Peyer's patch (tissue), 4 donors: ENCODE measurements around the gene PBX4. TPM values are rescaled to one million over a fixed set of nuclear protein-coding genes. Genes with fewer than 3 reads are reported as not detected.

Experiments used
- DNase-seq, 3 donors: peaks; one replicate each; pipeline ENCODE4 v3.0.0-alpha.2; 2017 to 2019
- H3K27ac ChIP-seq, 4 donors: fragments of 200-600 bp; sonication (generic); one replicate each; pipeline ENCODE4 v1.5.1; 2016 to 2019
- H3K27me3 ChIP-seq, 2 donors: fragments of 200-600 bp; sonication (generic); one replicate each; pipeline ENCODE4 v1.5.1; 2019
- H3K36me3 ChIP-seq, 3 donors: fragments of 200-600 bp; sonication (generic); one replicate each; pipeline ENCODE4 v1.5.1; 2016 to 2019
- H3K4me1 ChIP-seq, 4 donors: fragments of 200-600 bp; sonication (generic); one replicate each; pipeline ENCODE4 v1.5.1; 2016 to 2019
- H3K4me3 ChIP-seq, 4 donors: fragments of 200-600 bp; sonication (generic); 1 replicate in 3 of 4; 2 replicates in 1 of 4; pipeline ENCODE4 v1.5.1; 2016 to 2019; ENCODE audit warnings: mild to moderate bottlenecking in 1 of 4
- H3K9me3 ChIP-seq, 4 donors: fragments of 200-600 bp; sonication (generic); one replicate each; pipeline ENCODE4 v1.5.1; 2016 to 2019; ENCODE audit warnings: mild to moderate bottlenecking in 1 of 4
- CTCF ChIP-seq, 6 experiments: fragments of 450-650 bp in 4 of 6; fragments of 200-600 bp in 2 of 6; sonication (generic) in 1 of 6; IDR thresholded peaks; one replicate each; pipeline ENCODE4 v1.5.1; 2017 to 2019; ENCODE audit warnings: antibody characterized with exemption in 6 of 6, mild to moderate bottlenecking in 3 of 6, moderate library complexity in 1 of 6
- POLR2A ChIP-seq, 2 donors: fragments of 450-650 bp; IDR thresholded peaks; one replicate each; pipeline ENCODE4 v1.5.1; 2017; ENCODE audit warnings: antibody characterized with exemption in 2 of 2, mild to moderate bottlenecking in 2 of 2, moderate library complexity in 2 of 2
- total RNA-seq, 4 donors: library from RNA; depleted of rRNA; stranded (reverse); fragments of >200 nt; gene quantifications; one replicate each; pipeline ENCODE4 v1.1.0, GENCODE V29; 2016

Gene PBX4
- total RNA-seq, 4 donors from 2014 or later = 6.8 to 23.1 (median 14.1) TPM

- Histone ChIP-seq H3K36me3 (peaks cover 0 to 90% (median 0%) of the 10 kb centered on the region in 3 donors), H3K27me3 (no peaks in the 10 kb centered on the region), H3K4me1 (no peaks in the 10 kb centered on the region), H3K9me3 (no peaks in the 10 kb centered on the region), H3K4me3 (no peak overlapping the region), H3K27ac (no peak overlapping the region)
- TF ChIP-seq CTCF (IDR thresholded peaks at IDR 0.05) (no peak), POLR2A (IDR thresholded peaks at IDR 0.05) (no peak)
- DNase-seq = no peak
Measured at GRCh38 chr19:19651076-19651475, 32.6 kb upstream of the PBX4 start.

DNA sequence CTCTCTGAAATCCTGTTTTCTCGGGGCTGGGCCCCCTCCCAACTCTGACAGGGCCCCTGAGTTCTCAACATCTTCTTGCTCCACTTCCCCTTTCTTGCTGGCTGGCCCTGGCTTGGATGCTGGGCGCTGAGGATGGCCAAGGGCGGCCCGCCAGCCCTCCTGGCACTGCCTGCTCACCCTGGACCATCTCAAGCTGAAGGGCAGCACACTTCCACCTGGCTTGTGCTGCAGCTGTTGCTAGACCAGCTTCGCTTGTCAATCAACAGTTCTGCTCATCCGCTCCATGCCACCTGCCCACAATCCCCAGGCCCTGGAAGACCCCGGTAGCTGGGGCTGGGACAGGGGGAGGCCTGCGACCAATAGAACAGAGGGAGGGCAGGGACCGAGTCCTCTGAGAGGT, 31.8 kb upstream of the PBX4 start:
- Histone ChIP-seq H3K4me1 (no peaks in the 10 kb centered on the region), H3K9me3 (no peaks in the 10 kb centered on the region), H3K4me3 (no peak overlapping the region), H3K27ac (no peak overlapping the region), H3K27me3 (no peaks in the 10 kb centered on the region), H3K36me3 (peaks cover 0 to 90% (median 0%) of the 10 kb centered on the region in 3 donors)
- TF ChIP-seq POLR2A (IDR thresholded peaks at IDR 0.05) = no peak
- TF ChIP-seq CTCF (IDR thresholded peaks at IDR 0.05) = no peak
- no peak for DNase-seq

GRCh38 chr19:19649580-19649995, 31.1 kb upstream of the PBX4 start:
- Histone ChIP-seq H3K27ac (no peak overlapping the region), H3K9me3 (no peaks in the 10 kb centered on the region), H3K36me3 (peaks cover 0 to 88% (median 0%) of the 10 kb centered on the region in 3 donors), H3K4me3 (no peak overlapping the region), H3K27me3 (no peaks in the 10 kb centered on the region), H3K4me1 (no peaks in the 10 kb centered on the region)
- TF ChIP-seq CTCF (IDR thresholded peaks at IDR 0.05) (no peak), POLR2A (IDR thresholded peaks at IDR 0.05) (no peak)
- DNase-seq = no peak

DNA sequence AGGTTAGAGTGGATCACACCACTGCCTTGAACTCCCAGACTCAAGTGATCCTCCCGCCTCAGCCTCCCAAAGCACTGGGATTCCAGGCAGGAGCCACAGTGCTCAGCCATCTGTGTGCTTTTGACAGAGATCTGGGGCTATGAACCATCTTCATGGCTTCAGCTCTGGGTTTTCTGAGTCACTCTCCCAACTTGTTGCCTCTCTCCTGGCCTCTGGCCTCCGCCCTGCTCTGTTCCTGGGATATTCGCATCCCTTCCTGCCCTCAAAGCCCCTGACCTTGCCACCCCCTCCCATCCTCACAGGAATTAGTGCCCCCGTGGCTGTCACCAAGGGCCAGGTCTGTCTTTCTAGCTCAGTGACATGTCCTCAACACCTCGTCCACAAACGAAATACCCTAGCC, 30.7 kb upstream of the PBX4 start:
- Histone ChIP-seq H3K9me3 (no peaks in the 10 kb centered on the region), H3K27ac (no peak overlapping the region), H3K4me3 (no peak overlapping the region), H3K27me3 (no peaks in the 10 kb centered on the region), H3K36me3 (peaks cover 0 to 84% (median 0%) of the 10 kb centered on the region in 3 donors), H3K4me1 (no peaks in the 10 kb centered on the region)
- DNase-seq = no peak
- no peak for TF ChIP-seq CTCF (IDR thresholded peaks at IDR 0.05)
- no peak for TF ChIP-seq POLR2A (IDR thresholded peaks at IDR 0.05)

DNA sequence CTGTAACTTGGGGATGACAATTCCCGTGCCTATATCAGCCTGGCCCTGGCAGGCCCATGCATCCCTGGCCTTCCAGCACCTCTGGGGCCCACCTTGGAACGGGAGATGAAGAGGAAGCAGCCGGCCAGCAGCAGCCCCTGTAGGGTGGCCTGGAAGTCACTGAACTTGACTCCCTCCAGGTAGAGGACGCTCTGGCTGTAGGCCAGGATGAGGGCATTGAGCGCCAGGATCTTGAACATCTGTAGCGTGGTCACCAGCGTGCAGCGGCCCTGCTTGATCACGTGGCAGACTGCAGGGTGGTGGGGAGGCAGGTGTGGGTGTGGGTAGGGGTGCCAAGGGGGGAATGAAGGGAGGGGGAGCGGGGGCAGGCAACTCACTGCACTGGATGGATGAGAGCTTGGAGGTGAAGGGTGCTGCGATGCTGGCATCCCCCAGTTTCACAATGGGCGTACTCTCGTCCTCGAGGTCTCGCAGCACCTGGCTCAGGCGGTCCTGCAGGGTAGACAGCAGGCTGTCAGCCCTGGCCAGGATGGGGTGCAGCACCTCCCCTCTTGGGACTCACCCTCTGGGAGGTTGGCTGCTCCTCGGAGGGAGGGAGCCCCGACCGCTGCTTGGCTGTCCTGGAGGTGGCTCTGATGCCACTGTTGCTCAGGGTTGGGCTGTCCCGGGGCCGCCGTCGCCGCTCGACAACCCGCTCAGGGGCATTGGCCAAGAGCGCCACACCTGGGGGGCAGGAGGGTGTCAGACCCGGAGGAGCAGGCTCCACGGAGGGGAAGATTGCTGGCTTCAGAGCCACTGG, 28.7 kb upstream of the PBX4 start:
- Histone ChIP-seq H3K4me1 (peaks cover 0 to 6% (median under 1%) of the 10 kb centered on the region in 4 donors), H3K4me3 (no peak overlapping the region), H3K27me3 (no peaks in the 10 kb centered on the region), H3K36me3 (peaks cover 0 to 65% (median 0%) of the 10 kb centered on the region in 3 donors), H3K9me3 (no peaks in the 10 kb centered on the region), H3K27ac (no peak overlapping the region)
- TF ChIP-seq CTCF (IDR thresholded peaks at IDR 0.05) (no peak), POLR2A (IDR thresholded peaks at IDR 0.05) (no peak)
- DNase-seq = no peak
